Measurements from ENCODE around the gene ZNF165. TPM values are rescaled to one million over a fixed set of nuclear protein-coding genes. Genes with fewer than 3 reads are reported as not detected.

The ZNF165 gene
- total RNA-seq, 4 donors from 2014 or later: 0.40 to 1.1 (median 0.66) TPM

DNA sequence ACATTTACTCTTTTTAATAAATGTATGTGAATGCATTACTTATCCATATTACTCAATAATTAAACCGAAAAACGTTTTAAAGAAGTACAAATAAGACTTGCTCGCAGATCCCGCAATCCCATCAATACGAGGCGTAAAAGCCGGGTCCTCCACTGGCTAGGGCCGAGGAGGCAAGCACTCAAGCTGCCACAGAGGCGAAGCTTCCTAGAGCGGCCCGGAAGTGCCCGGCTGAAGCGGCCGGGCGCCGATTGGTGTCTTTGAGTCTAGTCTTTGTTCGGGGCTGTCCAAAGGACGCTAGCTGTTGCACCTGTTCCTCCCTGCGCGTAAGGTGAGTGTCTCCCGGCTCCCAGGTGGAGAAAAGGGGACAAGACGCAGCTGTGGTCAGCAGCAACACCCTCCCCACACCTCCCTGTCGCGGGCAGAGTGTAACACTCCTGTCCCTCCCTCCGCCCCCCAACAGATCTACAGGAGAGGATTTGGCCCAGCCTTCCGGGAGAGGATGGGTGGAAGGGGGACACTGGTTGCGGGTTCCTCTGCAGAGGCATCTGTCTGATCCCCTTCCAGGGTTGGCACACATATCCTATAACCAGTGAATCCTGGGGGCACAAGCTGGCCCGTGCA is 44.1 kb downstream of the ZNF165 start, which contains the start of gene ZSCAN16:
Gene ZSCAN16 (plus strand): TSS at position 260 of the 621 bp plus-strand sequence. CDS start 835 bp downstream, outside the sequence.
- Histone ChIP-seq H3K27me3 (no peaks in the 10 kb centered on the region), H3K27ac (replicated peaks in 1 of 4) (peak within 1 kb of the TSS; percentile 71 to 80 (median 77)), H3K9me3 (no peaks in the 10 kb centered on the region), H3K36me3 (peaks cover 0 to 51% (median 34%) of the 10 kb centered on the region in 4 donors), H3K4me3 (peak within 1 kb of the TSS; percentile 58 to 79 (median 73)), H3K4me1 (peaks cover 3 to 21% (median 16%) of the 10 kb centered on the region in 4 donors)
- 0% methylated on average over 11 of the region's 28 CpGs for WGBS
- TF ChIP-seq EP300 (IDR thresholded peaks at IDR 0.05) (no peak), POLR2A (IDR thresholded peaks at IDR 0.05; ENCODE audit: low read depth) (no peak), POLR2AphosphoS5 (IDR thresholded peaks at IDR 0.05) (peak; percentile 52 to 78)
- TF ChIP-seq, protein P1, sequence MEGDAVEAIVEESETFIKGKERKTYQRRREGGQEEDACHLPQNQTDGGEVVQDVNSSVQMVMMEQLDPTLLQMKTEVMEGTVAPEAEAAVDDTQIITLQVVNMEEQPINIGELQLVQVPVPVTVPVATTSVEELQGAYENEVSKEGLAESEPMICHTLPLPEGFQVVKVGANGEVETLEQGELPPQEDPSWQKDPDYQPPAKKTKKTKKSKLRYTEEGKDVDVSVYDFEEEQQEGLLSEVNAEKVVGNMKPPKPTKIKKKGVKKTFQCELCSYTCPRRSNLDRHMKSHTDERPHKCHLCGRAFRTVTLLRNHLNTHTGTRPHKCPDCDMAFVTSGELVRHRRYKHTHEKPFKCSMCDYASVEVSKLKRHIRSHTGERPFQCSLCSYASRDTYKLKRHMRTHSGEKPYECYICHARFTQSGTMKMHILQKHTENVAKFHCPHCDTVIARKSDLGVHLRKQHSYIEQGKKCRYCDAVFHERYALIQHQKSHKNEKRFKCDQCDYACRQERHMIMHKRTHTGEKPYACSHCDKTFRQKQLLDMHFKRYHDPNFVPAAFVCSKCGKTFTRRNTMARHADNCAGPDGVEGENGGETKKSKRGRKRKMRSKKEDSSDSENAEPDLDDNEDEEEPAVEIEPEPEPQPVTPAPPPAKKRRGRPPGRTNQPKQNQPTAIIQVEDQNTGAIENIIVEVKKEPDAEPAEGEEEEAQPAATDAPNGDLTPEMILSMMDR (IDR thresholded peaks at IDR 0.05): peak in 1 of 3 experiments; percentile 5
- intact Hi-C loops (cut with DNase I): no loop called here
- peak; percentile 93 for DNase-seq (ENCODE audit: extremely low spot score)

DNA sequence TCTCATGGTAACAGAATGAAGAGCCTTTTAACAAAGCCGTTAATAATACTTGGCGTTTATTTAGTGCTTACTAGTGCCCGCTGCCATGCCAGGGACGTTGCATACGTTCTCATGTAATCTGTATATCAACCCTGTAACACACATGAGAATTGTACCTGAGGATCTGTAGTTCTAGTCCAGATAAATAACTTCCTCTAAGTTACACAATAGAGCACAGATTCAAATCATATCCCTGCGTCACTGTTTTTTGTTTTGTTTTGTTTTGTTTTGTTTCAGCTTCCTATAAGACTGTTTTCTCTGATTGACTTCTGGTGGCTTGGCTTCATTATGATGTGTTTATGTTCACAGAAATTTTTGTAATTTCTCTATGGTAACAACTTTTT is 44.6 kb downstream of the ZNF165 start:
- Histone ChIP-seq H3K4me1 (peaks cover 3 to 21% (median 16%) of the 10 kb centered on the region in 4 donors), H3K9me3 (no peaks in the 10 kb centered on the region), H3K36me3 (peaks cover 0 to 52% (median 33%) of the 10 kb centered on the region in 4 donors), H3K4me3 (peak overlapping the region; percentile 58 to 79 (median 73)), H3K27me3 (no peaks in the 10 kb centered on the region), H3K27ac (replicated peaks in 1 of 4) (peak overlapping the region; percentile 71 to 80 (median 77))
- DNase-seq (ENCODE audit: extremely low spot score): no peak
- intact Hi-C loops (cut with DNase I): no loop called here
- TF ChIP-seq, protein P1 (IDR thresholded peaks at IDR 0.05): no peak
- TF ChIP-seq EP300 (IDR thresholded peaks at IDR 0.05) (no peak), POLR2AphosphoS5 (IDR thresholded peaks at IDR 0.05) (no peak), POLR2A (IDR thresholded peaks at IDR 0.05; ENCODE audit: low read depth) (no peak)
- WGBS: 7% methylated on average over 6 of the region's 6 CpGs

DNA sequence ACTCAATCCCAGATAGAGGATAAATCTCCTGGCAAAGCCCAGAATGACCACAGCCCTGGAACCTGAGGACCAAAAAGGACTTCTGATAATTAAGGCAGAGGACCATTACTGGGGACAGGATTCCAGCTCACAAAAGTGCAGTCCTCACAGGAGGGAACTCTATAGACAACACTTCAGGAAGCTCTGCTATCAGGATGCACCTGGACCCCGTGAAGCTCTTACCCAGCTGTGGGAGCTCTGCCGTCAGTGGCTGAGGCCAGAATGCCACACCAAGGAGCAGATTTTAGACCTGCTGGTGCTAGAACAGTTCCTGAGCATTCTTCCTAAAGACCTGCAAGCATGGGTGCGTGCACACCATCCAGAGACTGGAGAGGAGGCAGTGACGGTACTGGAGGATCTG is 45.0 kb downstream of the ZNF165 start:
- no peaks in the 10 kb centered on the region for H3K27me3 ChIP-seq
- DNase-seq (ENCODE audit: extremely low spot score): no peak
- peaks cover 3 to 21% (median 16%) of the 10 kb centered on the region in 4 donors for H3K4me1 ChIP-seq
- peaks cover 0 to 52% (median 32%) of the 10 kb centered on the region in 4 donors for H3K36me3 ChIP-seq
- intact Hi-C loops (cut with DNase I): no loop called here
- no peaks in the 10 kb centered on the region for H3K9me3 ChIP-seq
- H3K4me3 ChIP-seq: no peak overlapping the region
- peak overlapping the region in 1 of 4 donors; percentile 77 for H3K27ac ChIP-seq (replicated peaks in 1 of 4)
- no peak for TF ChIP-seq POLR2AphosphoS5 (IDR thresholded peaks at IDR 0.05)
- TF ChIP-seq, protein P1 (IDR thresholded peaks at IDR 0.05): no peak
- TF ChIP-seq EP300 (IDR thresholded peaks at IDR 0.05): no peak
- TF ChIP-seq POLR2A (IDR thresholded peaks at IDR 0.05; ENCODE audit: low read depth): no peak
- 81% methylated on average over 2 of the region's 4 CpGs for WGBS

DNA sequence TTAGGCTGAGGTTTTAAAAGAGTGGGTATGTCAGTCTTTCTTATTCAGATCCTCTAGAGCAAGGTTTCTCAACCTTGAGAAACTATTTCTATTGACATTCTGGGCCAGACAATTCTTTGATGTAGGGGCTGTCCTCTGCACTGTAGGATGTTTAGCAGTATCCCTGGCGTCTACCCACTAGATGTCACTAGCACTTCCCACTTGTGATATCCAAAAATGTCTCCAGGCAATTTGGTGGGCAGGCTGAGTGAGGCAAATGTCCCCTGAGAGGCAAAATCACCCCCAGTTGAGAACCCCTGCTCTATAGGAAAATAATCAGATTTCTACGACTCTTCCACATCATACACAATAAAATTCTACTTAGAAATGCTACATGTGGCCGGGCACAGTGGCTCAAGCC is 53.6 kb downstream of the ZNF165 start:
- peak overlapping the region in 1 of 4 donors; percentile 26 for H3K27ac ChIP-seq (replicated peaks in 1 of 4)
- no peaks in the 10 kb centered on the region for H3K9me3 ChIP-seq
- H3K27me3 ChIP-seq: no peaks in the 10 kb centered on the region
- H3K4me3 ChIP-seq: no peak overlapping the region
- peaks cover 25 to 40% (median 33%) of the 10 kb centered on the region in 4 donors for H3K4me1 ChIP-seq
- no peak for TF ChIP-seq POLR2A (IDR thresholded peaks at IDR 0.05; ENCODE audit: low read depth)
- TF ChIP-seq, protein P1 (IDR thresholded peaks at IDR 0.05): peak in 1 of 3 experiments; percentile 31
- no peak for TF ChIP-seq POLR2AphosphoS5 (IDR thresholded peaks at IDR 0.05)
- intact Hi-C loops (cut with DNase I): loop anchor here (5.0 kb wide), 1 partner anchor 52 kb away; the partner anchor contains the start of gene ZNF165
- no peak for DNase-seq (ENCODE audit: extremely low spot score)
- 36% methylated on average over 2 of the region's 3 CpGs for WGBS
- H3K36me3 ChIP-seq: peaks cover 0 to 29% (median 11%) of the 10 kb centered on the region in 4 donors
